A549 (cell line): ENCODE data around the gene GJA4. TPM values are rescaled to one million over a fixed set of nuclear protein-coding genes. Genes with fewer than 3 reads are reported as not detected.

ENCODE experiments used
- ATAC-seq, 2 experiments: fragments of 200-7000 bp in 1 of 2; fragments of >200 bp in 1 of 2; cut with Nextera tagmentation in 1 of 2; cut with Tn5 transposase in 1 of 2; 3 replicates each; pipeline versions ENCODE4 v1.8.0 to v1.9.1; 2018 to 2020; ENCODE audit warnings: mild to moderate bottlenecking in 1 of 2, moderate library complexity in 1 of 2
- CTCF ChIA-PET: fragments of 300-600 bp; sonication (Branson Sonifier 250); formaldehyde crosslinking; extraction: SDS; loops from one replicate; lab custom pipeline; 2021; ENCODE audit warnings: antibody characterized with exemption, inconsistent platforms; lab: Yijun Ruan, JAX
- POLR2A ChIA-PET: fragments of 350-600 bp; formaldehyde crosslinking; extraction: SDS; loops from one replicate; lab custom pipeline; 2021; ENCODE audit warnings: antibody characterized with exemption, inconsistent platforms; lab: Yijun Ruan, JAX
- DNase-seq, 2 experiments: peaks; one replicate each; pipeline versions ENCODE4 v3.0.0 to v3.0.0-alpha.2; 2011 to 2016; ENCODE audit warnings: low read depth in 1 of 2, low spot score in 1 of 2
- FAIRE-seq: peaks from 2 replicates; lab custom pipeline; 2011; peaks lifted over from hg19 to GRCh38; lab: Jason Lieb, UNC
- H3K27ac ChIP-seq, 2 experiments: fragments of >200 bp; sonication (Bioruptor Twin); formaldehyde crosslinking; 3 replicates each; pipeline ENCODE4 v1.5.1; 2016 to 2017
- H3K4me1 ChIP-seq: fragments of >200 bp; sonication (Bioruptor Twin); formaldehyde crosslinking; 3 replicates; pipeline ENCODE4 v1.6.1; 2016
- H3K4me2 ChIP-seq: fragments of >200 bp; sonication (Bioruptor Twin); formaldehyde crosslinking; 3 replicates; pipeline ENCODE4 v1.6.1; 2016
- H3K4me3 ChIP-seq: fragments of >200 bp; sonication (Bioruptor Twin); formaldehyde crosslinking; 3 replicates; pipeline ENCODE4 v1.5.1; 2016
- H3K9me3 ChIP-seq: fragments of >200 bp; sonication (Bioruptor Twin); formaldehyde crosslinking; 3 replicates; pipeline ENCODE4 v1.6.1; 2016
- BHLHE40 ChIP-seq: IDR thresholded peaks from 2 replicates; pipeline ENCODE4 v1.6.1; 2012; ENCODE audit warnings: low read depth, low read length, inconsistent platforms
- CBX2 ChIP-seq: fragments of 200-600 bp; sonication (generic); IDR thresholded peaks from 2 replicates; pipeline ENCODE4 v1.6.1; 2016; ENCODE audit warnings: low read depth, mild to moderate bottlenecking, borderline replicate concordance
- CBX8 ChIP-seq: fragments of 200-600 bp; sonication (generic); IDR thresholded peaks from 2 replicates; pipeline ENCODE4 v1.6.1; 2016
- CEBPB ChIP-seq, 2 experiments: fragments of >200 bp in 1 of 2; sonication (Bioruptor Twin) in 1 of 2; formaldehyde crosslinking in 1 of 2; IDR thresholded peaks; 2 replicates each; pipeline ENCODE4 v1.6.1; 2012 to 2016
- CHD4 ChIP-seq: fragments of 200-600 bp; sonication (generic); IDR thresholded peaks from 2 replicates; pipeline ENCODE4 v1.6.1; 2016; ENCODE audit warnings: antibody characterized with exemption, mild to moderate bottlenecking, borderline replicate concordance
- EP300 ChIP-seq, 2 experiments: fragments of >200 bp; sonication (Bioruptor Twin); formaldehyde crosslinking; IDR thresholded peaks; 2 replicates in 1 of 2; 3 replicates in 1 of 2; pipeline ENCODE4 v1.6.1; 2016 to 2017
- FOSL2 ChIP-seq, 2 experiments: fragments of 450-650 bp in 1 of 2; fragments of >200 bp in 1 of 2; sonication (Bioruptor Twin) in 1 of 2; formaldehyde crosslinking; IDR thresholded peaks; 2 replicates each; pipeline versions ENCODE4 v1.5.0 to v1.6.1; 2016 to 2020; ENCODE audit warnings: mild to moderate bottlenecking in 1 of 2, moderate library complexity in 1 of 2
- KDM1A ChIP-seq: fragments of 200-600 bp; sonication (generic); IDR thresholded peaks from 2 replicates; pipeline ENCODE4 v1.6.1; 2016; ENCODE audit warnings: low read depth, mild to moderate bottlenecking
- MYC ChIP-seq: IDR thresholded peaks from 2 replicates; pipeline ENCODE4 v1.6.1; 2012; ENCODE audit warnings: mild to moderate bottlenecking, inconsistent platforms, low read length, improper control_type of control experiment, borderline replicate concordance
- NR3C1 ChIP-seq: fragments of >200 bp; sonication (Bioruptor Twin); formaldehyde crosslinking; IDR thresholded peaks from 3 replicates; pipeline ENCODE4 v1.6.1; 2017
- PHF8 ChIP-seq: fragments of 200-600 bp; sonication (generic); IDR thresholded peaks from 2 replicates; pipeline ENCODE4 v1.6.1; 2016; ENCODE audit warnings: low read depth, mild to moderate bottlenecking, antibody characterized with exemption, moderate library complexity, borderline replicate concordance
- RAD21 ChIP-seq, 2 experiments: fragments of >200 bp in 1 of 2; sonication (Bioruptor Twin) in 1 of 2; formaldehyde crosslinking in 1 of 2; IDR thresholded peaks in 1 of 2; conservative IDR thresholded peaks in 1 of 2; 2 replicates in 1 of 2; 3 replicates in 1 of 2; pipeline ENCODE4 v1.6.1; 2012 to 2018; ENCODE audit warnings: inconsistent platforms in 1 of 2
- RFX5 ChIP-seq: fragments of 450-650 bp; IDR thresholded peaks from 2 replicates; pipeline ENCODE4 v1.7.1; 2014; ENCODE audit warnings: antibody characterized with exemption, mild to moderate bottlenecking, moderate library complexity
- ZC3H11A ChIP-seq: fragments of 450-650 bp; IDR thresholded peaks from 2 replicates; pipeline ENCODE4 v1.6.1; 2014; ENCODE audit warnings: antibody characterized with exemption, mild to moderate bottlenecking
- ZNF302 ChIP-seq: fragments of 250-450 bp; sonication (Bioruptor Pico); IDR thresholded peaks from 2 replicates; pipeline ENCODE4 v1.9.0; 2021; ENCODE audit warnings: inconsistent platforms, mild to moderate bottlenecking, moderate library complexity
- ZSCAN20 ChIP-seq: fragments of 250-450 bp; sonication (Bioruptor Pico); IDR thresholded peaks from 2 replicates; pipeline ENCODE4 v1.8.0; 2022; ENCODE audit warnings: mild to moderate bottlenecking, moderate library complexity
- WGBS: methylation state at CpG from one replicate; pipeline ENCODE4 v1.1.6; 2017; ENCODE audit errors: missing lambda C conversion rate; 5-methylcytosine and 5-hydroxymethylcytosine counted together
- polyA plus RNA-seq, 4 experiments: library from polyadenylated mRNA; depleted of rRNA in 3 of 4; stranded (reverse); fragments of >200 nt; fragmentation: RNase III in 1 of 4; extraction: RNeasy Plus Mini Kit Qiagen cat#74134 plus additional on column Dnase treatment in 1 of 4; gene quantifications; 2 replicates in 3 of 4; 3 replicates in 1 of 4; pipeline ENCODE4 v1.2.3, GENCODE V29; 2011 to 2017
- TF ChIP-seq, protein P1 (sequence below): IDR thresholded peaks from 2 replicates; pipeline ENCODE4 v1.6.1; 2012
- TF ChIP-seq, protein P2 (sequence below): fragments of >200 bp; sonication (Bioruptor Twin); formaldehyde crosslinking; IDR thresholded peaks from 2 replicates; pipeline ENCODE4 v1.6.1; 2016
- TF ChIP-seq, protein P3 (sequence below): fragments of 150-350 bp; IDR thresholded peaks from 2 replicates; pipeline ENCODE4 v1.6.1; 2014; ENCODE audit warnings: low read depth, mild to moderate bottlenecking, low read length
- TF ChIP-seq, protein P4 (sequence below): fragments of 450-650 bp; IDR thresholded peaks from 2 replicates; pipeline ENCODE4 v1.6.1; 2014; ENCODE audit warnings: antibody characterized with exemption
- TF ChIP-seq, protein P5 (sequence below): IDR thresholded peaks from 2 replicates; pipeline ENCODE4 v1.6.1; 2012

The GJA4 gene
- polyA plus RNA-seq, 2 of the 4 experiments (the other 2 are of a cell fraction), result not detected

DNA sequence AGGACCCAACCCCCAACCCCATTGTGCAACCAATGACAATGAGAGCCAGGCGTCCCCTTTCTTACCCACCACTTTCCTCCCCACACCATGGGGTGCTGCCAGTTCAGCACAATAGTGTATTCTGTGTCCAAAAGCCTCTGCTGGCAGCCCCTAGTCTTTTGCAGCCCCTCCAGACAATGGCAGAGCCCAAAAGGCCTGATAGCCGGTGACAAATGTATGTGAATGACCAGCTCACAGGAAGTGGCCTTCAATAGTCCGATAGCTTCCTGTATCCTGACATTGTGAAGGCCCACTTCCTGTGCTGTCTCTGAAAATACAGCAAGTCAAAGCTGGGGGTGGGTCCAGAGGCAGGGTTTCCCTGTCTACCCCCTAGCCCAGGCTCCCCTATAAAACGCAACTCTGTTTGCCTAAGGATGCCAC lies 50.2 kb downstream of the GJA4 start:
- ATAC-seq, result no peak
- ChIA-PET CTCF (interaction anchor here (1.2 kb wide), 1 partner anchor 12 kb away, joined by 4 read pairs; no protein-coding TSS in a partner anchor), POLR2A (no interaction called here)
- no peak for FAIRE-seq
- Histone ChIP-seq H3K9me3 (no peaks in the 10 kb centered on the region), H3K4me3 (no peak overlapping the region), H3K27ac (no peak overlapping the region), H3K4me2 (no peak overlapping the region), H3K4me1 (no peaks in the 10 kb centered on the region)
- TF ChIP-seq RAD21 (conservative IDR thresholded peaks at IDR 0.05 in 1 of 2, IDR thresholded peaks at IDR 0.05 in 1 of 2) (no peak), BHLHE40 (no peak), CHD4 (no peak)
- TF ChIP-seq, protein P1, sequence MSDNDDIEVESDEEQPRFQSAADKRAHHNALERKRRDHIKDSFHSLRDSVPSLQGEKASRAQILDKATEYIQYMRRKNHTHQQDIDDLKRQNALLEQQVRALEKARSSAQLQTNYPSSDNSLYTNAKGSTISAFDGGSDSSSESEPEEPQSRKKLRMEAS, result no peak
- WGBS, result 83% methylated on average over 2 of the region's 4 CpGs
- DNase-seq, result no peak

DNA sequence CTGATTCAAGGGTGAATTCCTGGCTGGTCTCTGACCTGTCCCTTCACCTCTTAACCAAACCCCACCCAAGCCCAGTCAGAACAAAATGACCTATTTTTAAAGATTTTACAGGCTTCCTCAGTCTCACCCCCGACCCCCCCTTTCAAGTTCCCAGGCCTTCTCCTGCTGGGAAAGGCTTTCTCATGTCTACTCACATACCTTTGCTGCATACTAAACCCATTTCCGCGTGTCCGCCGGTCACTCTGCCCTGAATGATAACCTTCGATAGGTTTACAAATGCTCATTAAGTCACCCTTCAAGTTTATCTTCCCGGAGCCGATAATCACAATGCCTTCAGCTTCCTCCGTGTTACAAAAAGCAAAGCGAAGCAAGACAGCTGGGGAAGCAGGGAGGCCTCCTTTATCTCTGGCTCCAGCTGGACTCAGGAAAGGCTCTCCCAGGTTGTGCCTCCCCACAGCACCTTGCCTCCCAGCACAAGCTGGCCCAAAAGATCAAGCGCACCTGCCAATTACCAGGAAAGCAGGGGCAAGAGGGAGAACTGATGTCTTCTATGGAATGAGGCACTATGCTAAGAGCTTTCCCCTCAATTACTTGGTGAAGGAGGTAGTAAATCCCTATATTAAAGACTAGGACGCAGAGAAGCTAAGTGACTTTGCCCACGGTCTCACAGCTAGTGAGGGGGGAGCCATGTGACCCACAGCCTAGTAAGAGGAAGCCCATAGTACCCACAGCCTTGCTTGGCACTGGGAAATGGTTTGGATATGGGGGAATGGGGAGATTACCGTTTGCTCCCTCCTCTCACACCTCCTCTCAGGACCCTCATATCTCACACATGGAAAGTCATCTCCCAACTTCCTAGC lies 50.8 kb downstream of the GJA4 start:
- WGBS, result 91% methylated on average over 13 of the region's 14 CpGs
- Histone ChIP-seq H3K27ac (no peak overlapping the region), H3K4me1 (no peaks in the 10 kb centered on the region), H3K9me3 (no peaks in the 10 kb centered on the region), H3K4me2 (no peak overlapping the region), H3K4me3 (no peak overlapping the region)
- CTCF ChIA-PET, result interaction anchor here (1.8 kb wide), 1 partner anchor 9 kb away, joined by 12 read pairs; no protein-coding TSS in a partner anchor
- FAIRE-seq, result no peak
- TF ChIP-seq ZC3H11A (no peak), ZSCAN20 (CRISPR knock-in tag) (no peak), RAD21 (conservative IDR thresholded peaks at IDR 0.05 in 1 of 2, IDR thresholded peaks at IDR 0.05 in 1 of 2) (no peak), ZNF302 (CRISPR knock-in tag) (no peak), CBX2 (no peak), KDM1A (no peak), CEBPB (IDR thresholded peaks at IDR 0.05) (no peak), RFX5 (no peak), CBX8 (no peak), PHF8 (no peak), FOSL2 (IDR thresholded peaks at IDR 0.05) (no peak), FOSL2 (CRISPR knock-in tag; IDR thresholded peaks at IDR 0.05) (no peak), EP300 (IDR thresholded peaks at IDR 0.05) (no peak), NR3C1 (no peak), MYC (no peak)
- TF ChIP-seq, protein P1, result no peak
- TF ChIP-seq, protein P2, sequence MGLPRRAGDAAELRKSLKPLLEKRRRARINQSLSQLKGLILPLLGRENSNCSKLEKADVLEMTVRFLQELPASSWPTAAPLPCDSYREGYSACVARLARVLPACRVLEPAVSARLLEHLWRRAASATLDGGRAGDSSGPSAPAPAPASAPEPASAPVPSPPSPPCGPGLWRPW, result no peak
- TF ChIP-seq, protein P3, sequence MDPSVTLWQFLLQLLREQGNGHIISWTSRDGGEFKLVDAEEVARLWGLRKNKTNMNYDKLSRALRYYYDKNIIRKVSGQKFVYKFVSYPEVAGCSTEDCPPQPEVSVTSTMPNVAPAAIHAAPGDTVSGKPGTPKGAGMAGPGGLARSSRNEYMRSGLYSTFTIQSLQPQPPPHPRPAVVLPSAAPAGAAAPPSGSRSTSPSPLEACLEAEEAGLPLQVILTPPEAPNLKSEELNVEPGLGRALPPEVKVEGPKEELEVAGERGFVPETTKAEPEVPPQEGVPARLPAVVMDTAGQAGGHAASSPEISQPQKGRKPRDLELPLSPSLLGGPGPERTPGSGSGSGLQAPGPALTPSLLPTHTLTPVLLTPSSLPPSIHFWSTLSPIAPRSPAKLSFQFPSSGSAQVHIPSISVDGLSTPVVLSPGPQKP, result no peak
- TF ChIP-seq, protein P4, sequence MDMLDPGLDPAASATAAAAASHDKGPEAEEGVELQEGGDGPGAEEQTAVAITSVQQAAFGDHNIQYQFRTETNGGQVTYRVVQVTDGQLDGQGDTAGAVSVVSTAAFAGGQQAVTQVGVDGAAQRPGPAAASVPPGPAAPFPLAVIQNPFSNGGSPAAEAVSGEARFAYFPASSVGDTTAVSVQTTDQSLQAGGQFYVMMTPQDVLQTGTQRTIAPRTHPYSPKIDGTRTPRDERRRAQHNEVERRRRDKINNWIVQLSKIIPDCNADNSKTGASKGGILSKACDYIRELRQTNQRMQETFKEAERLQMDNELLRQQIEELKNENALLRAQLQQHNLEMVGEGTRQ, result no peak
- TF ChIP-seq, protein P5, sequence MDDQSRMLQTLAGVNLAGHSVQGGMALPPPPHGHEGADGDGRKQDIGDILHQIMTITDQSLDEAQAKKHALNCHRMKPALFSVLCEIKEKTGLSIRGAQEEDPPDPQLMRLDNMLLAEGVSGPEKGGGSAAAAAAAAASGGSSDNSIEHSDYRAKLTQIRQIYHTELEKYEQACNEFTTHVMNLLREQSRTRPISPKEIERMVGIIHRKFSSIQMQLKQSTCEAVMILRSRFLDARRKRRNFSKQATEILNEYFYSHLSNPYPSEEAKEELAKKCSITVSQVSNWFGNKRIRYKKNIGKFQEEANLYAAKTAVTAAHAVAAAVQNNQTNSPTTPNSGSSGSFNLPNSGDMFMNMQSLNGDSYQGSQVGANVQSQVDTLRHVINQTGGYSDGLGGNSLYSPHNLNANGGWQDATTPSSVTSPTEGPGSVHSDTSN, result no peak
- no peak for ATAC-seq
- no peak for DNase-seq
- POLR2A ChIA-PET, result no interaction called here
